NK-92 treated with Interleukin-12 subunit alpha and Interleukin-12 subunit beta, amount 100 ng/mL, for 24 hours (cell line): Measurements from ENCODE around the gene SERPINF2.
"Not testable (repeated sequence)": the region's sequence is repeated elsewhere in the genome, so short reads cannot be mapped to it uniquely, and the experiment has no call there.

ENCODE experiments used
- DNase-seq: peaks from one replicate; lab custom pipeline; 2025; lab: John Stamatoyannopoulos, UW

The SERPINF2 gene

DNA sequence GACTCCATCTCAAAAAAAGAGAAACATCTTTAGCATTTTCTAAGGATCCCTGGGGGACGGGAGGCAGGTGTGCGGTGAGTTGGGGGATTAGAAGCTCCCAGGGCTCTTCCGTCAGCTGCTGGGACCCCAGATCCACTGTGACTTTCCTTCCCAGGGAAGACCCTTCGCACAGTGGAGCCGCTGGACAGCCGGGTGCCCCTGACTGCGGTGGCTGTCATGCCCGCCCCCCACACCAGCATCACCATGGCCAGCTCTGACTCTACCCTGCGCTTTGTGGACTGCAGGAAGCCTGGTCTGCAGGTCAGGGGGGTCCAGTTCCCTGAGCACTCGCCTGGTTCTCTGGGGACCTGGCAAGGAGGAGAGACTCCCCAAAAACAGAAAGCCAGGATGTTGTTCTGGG lies 7.3 kb upstream of the SERPINF2 start:
- DNase-seq: no peak

DNA sequence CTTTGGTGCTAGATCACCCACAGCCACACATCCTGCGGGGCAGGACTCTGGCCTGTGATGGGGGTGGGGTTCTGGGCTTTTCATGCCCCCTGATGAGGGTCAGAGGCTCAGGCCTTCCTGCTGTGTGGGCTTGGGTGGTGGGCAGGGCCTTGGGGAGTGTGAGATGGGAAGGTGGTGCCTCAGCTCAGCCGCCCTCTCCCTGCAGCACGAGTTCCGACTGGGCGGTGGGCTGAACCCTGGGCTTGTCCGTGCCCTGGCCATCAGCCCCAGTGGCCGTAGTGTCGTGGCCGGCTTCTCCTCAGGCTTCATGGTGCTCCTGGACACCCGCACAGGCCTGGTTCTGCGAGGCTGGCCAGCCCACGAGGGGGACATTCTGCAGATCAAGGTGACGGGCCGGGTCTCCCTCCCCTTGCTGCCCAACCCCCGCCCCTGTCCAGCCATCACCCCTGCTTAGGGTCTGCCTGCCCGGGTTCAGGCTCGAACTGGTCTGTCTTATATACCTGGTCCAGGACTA lies 6.8 kb upstream of the SERPINF2 start:
- DNase-seq: no peak

DNA sequence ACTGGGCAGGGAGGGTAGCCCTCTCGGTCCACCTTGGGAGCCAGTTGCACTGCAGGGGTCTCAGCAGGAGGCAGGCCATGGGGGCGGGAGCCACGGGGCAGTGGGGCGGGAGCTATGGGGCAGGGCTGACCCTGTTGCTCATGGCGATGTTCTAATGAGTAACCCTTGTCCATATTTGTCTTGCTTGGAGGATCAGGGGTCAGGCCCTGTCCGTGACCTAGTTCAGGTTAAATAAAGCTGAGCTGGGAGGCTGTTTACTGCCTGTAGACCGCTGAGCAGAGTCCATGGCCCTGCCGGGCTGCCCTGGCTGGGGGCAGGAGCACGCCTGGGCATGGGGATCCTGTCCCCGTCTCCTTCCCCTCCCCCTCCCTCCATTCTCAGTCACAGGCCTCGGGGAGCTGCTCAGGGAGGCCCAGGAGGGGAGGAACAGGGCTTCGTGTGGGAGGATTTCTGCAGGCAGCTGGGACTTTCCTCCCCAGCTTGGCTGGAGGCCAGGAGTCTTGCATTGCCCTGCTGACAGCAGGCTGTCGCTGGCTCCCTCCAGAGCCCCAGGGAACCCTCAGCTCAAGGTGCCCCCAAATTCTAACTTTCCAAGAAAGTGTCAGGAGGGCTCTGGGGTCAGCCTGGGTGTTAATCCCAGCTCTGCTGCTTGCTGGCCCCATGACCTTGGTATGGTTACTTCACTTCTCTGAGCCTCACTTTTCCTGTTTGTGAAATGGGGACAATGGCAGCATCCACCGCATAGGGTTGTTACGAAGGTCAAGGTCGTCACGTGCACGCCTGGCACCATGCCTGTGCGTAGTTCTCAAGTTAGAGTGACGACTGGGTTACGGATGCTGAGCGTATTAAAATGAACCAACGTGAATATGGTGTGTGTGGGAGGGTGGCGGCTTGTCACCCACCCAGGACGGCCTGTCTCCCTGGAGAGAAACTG lies 6.1 kb upstream of the SERPINF2 start:
- no peak for DNase-seq

DNA sequence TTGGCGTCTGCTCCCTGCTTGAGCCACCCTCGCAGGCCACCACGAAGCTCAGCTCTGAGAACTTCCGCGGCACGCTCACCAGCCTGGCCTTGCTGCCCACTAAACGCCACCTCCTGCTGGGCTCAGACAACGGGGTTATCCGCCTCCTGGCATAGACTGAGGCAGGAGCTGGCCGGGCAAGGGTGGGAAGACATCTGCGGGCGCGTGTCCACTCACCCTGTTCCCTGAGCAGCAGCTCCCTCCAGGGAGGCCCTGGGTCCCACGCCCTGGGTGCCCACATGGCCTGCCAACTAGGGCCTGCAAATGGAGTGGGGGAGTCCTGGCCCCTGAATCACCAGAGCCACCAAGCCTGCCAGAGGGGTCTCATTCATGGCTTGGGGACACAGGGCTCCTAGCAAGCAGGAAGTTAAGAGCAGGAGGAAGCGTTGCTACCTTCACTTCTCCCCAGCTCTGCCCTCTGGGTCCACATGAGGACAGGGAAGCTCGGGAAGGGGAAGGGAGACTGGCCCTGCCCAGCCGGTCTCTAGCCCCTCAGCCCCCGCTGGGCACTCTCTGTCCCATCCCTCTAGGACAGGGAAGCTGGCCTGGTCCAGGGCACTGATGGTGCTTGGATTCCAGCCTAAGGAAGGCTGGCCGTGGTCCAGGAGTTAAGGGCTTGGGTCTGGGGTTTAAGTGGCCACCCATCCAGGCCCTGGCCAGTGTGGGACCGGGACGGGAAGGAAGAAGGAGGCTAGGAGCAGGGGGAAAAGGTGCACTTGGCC lies 5.0 kb upstream of the SERPINF2 start:
- no peak for DNase-seq

DNA sequence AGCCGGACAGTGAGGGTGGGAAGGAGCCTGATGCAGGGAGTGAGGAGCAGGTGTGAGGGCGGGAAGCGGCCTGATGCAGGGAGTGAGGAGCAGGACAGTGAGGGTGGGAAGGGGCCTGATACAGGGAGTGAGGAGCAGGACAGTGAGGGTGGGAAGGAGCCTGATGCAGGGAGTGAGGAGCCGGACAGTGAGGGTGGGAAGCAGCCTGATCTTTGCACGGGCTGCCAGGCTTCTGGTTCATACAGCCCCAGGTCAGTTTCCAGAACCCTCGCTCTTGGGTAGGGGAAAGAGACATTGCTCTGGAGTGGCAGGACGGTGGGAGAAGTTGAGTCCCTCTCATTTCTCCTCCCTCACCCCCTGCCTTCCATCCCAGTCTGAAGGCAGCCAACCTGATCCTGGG lies 772 bp upstream of the SERPINF2 start:
- not testable (repeated sequence) for DNase-seq

DNA sequence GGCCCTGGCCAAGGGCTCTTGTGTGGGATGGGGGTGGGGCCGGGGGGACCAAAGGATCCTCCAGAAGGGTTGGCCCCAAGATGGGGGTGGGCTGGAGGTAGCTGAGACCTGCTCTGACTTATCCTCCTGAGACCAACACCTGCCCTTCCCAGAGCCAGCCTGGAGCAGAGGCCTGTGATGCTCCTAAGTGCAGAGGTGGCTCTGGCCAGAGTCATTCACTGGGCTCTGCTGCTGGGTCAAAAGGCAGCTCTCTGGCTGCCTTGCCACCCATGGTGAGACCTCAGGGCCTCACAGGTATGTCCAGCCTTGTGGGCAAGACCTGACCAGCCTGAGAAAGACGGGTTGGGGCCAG lies 393 bp downstream of the SERPINF2 start:
- DNase-seq: no peak

DNA sequence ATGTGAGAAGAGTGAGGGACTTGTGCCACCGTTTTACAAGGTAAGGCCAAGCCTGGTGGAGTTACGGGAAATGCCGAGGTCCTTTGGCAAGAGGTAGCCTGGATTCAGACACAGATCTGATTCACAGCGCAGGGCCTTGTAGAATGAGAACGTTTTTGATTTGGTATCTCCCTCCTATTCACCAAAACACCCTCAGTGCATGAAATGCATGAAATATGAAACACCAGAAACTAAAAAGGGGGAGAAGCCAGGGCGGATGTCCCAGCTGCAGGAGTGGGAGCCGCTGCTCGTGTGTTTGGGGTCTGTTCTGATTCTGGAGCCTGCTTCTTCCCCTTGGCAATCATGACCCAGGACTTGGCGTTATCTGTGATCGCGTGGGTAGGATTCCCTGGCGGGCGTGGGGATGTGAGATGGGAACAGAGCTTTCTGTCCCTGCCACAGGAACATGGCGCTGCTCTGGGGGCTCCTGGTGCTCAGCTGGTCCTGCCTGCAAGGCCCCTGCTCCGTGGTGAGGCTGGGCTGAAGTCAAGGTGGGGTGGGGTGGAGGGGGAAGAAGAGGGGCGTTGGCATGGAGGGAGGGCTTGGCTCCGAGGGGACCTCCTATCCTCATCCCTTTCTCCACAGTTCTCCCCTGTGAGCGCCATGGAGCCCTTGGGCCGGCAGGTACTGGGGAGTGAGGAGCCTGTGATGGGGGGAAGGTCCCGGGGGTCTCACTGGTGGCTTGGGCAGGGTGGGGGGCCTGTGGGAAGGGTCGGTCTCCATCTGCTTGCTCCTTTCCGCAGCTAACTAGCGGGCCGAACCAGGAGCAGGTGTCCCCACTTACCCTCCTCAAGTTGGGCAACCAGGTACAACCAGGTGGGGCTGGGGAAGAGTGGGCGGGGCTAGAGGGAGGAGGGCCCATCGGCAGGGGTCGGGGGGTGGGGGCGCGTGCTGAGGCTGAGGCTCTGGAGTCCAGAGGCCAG lies 2.2 kb downstream of the SERPINF2 start:
- no peak for DNase-seq

DNA sequence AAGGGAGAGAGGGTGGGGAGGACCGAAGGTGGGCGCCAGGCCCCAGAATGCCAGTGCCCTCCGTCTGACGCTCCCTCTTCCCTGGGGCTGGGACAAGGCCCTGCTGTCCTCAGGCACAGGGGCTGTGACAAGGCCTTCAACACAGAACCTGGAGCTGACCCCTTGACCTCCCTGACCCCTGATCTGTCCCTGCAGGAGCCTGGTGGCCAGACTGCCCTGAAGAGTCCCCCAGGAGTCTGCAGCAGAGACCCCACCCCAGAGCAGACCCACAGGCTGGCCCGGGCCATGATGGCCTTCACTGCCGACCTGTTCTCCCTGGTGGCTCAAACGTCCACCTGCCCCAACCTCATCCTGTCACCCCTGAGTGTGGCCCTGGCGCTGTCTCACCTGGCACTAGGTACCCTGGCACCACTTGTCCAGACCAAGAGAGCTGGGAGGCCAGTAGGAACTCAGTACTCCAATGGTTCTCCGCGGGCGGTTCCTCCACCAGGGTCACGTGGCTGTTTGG lies 2.9 kb downstream of the SERPINF2 start:
- DNase-seq: no peak

DNA sequence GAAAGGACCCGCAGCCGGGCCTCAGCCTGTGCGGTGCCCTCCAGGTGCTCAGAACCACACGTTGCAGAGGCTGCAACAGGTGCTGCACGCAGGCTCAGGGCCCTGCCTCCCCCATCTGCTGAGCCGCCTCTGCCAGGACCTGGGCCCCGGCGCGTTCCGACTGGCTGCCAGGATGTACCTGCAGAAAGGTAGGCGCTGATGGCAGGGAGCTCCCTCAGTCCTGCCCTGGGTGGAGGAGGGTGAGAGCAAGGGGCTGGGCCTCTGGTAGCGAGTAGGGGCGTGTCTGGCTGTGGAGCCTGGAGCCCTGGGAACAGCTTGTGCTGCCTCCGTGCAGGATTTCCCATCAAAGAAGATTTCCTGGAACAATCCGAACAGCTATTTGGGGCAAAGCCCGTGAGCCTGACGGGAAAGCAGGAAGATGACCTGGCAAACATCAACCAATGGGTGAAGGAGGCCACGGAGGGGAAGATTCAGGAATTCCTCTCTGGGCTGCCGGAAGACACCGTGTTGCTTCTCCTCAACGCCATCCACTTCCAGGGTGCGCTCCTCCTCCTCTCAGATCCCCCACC lies 4.4 kb downstream of the SERPINF2 start:
- DNase-seq: no peak

DNA sequence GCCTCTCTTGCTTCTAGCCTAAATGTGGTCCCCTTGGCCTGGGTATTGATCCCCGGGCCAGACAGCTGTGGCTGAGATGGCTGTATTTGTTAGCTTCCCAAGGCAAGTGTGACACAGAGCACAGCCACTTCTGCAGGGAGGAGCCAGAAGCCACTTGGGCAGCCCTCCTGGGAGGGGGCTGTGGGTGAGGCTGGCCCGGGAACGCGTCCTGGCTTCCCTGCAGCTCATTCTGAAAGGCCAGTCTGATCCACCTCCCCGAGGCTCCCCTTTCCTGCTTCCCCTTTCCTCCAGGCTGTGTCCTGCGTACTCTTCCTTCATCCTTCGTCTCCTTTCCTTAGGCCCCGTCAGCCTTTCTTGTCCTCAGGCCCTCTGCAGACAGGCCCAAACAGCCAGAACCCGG lies 8.0 kb downstream of the SERPINF2 start:
- no peak for DNase-seq

DNA sequence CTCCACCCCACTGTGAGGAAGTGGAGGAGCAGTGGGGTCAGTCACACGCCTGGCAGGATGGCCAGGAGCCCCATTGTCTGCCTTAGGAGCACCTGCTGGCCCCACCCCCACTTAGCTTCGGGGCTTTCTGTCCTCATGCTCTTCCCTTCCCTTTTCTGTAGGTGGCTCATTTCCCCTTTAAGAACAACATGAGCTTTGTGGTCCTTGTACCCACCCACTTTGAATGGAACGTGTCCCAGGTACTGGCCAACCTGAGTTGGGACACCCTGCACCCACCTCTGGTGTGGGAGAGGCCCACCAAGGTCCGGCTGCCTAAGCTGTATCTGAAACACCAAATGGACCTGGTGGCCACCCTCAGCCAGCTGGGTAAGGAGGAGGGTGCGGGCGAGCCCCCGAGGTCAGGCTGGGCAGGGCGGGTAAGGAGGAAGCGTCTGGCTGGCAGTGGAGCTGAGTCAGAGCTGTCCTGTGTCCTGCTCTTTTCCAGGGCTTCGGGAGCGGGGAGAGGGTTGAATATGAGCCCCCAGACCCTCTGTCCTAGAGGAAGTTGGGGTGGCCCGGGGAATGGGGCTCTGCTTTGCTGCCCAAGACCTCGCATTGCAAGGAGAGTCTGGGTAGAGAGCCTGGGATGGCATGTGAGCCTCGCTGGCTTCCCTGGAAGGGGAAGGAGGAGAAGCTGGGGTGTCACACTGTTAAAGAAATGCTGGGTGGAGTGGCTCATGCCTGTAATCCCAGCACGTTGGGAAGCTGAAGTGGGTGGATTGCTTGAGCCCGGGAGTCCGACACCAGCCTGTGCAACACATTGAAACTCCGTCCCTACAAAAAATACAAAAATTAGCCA lies 10.0 kb downstream of the SERPINF2 start:
- DNase-seq: no peak

DNA sequence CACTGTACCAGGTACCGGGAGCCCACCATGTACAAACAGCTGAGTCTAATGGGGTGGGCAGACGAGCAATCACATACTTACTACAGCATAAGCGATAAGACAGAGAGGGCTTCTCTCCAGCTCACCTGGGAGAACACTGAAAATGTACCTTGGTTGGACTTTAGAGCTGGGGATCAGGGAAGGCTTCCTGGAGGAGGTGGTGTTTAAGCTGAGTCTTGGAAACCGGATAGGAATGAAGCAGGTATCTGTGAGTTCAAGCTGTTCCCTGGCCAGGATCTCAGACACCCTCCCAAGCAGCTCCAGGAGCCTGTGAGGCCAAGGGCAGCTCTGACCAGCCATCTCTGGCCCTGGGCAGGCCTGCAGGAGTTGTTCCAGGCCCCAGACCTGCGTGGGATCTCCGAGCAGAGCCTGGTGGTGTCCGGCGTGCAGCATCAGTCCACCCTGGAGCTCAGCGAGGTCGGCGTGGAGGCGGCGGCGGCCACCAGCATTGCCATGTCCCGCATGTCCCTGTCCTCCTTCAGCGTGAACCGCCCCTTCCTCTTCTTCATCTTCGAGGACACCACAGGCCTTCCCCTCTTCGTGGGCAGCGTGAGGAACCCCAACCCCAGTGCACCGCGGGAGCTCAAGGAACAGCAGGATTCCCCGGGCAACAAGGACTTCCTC lies 11.2 kb downstream of the SERPINF2 start:
- DNase-seq: no peak

DNA sequence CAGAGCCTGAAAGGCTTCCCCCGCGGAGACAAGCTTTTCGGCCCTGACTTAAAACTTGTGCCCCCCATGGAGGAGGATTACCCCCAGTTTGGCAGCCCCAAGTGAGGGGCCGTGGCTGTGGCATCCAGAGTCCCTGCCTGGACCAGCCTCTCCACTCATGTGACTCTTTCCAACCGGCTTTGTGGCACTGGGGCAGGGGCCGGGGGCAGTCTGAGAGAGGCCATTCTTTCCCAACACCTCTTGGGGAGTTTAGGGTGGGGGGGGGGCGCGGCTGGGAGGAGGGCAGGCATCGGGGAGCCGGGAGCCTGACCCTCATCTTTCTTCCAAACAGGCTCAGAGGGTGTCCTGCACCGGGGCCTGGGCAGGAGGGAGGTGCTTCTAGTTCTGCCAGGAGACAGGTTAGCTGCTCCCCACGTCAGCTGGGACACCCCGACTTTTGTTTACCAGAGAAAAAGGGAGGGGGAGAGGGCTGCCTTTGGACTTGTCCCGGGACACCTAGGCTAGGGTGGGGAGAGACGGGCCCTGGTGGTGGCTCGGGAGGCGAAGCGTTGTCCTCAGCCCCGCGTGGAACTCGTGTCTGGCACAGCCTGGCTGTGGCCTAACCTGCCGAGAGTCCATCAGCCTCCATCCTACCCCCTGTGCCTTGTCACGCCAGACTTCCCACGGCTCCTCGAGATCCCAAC lies 11.9 kb downstream of the SERPINF2 start:
- no peak for DNase-seq

DNA sequence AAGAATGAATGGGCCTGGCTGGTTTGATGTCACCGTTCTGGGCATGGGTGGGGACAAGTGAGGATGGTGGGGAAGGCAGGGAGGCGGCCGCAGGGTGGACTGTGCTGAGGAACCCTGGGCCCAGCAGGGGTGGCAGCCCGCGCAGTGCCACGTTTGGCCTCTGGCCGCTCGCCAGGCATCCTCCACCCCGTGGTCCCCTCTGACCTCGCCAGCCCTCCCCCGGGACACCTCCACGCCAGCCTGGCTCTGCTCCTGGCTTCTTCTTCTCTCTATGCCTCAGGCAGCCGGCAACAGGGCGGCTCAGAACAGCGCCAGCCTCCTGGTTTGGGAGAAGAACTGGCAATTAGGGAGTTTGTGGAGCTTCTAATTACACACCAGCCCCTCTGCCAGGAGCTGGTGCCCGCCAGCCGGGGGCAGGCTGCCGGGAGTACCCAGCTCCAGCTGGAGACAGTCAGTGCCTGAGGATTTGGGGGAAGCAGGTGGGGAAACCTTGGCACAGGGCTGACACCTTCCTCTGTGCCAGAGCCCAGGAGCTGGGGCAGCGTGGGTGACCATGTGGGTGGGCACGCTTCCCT lies 12.7 kb downstream of the SERPINF2 start:
- no peak for DNase-seq

DNA sequence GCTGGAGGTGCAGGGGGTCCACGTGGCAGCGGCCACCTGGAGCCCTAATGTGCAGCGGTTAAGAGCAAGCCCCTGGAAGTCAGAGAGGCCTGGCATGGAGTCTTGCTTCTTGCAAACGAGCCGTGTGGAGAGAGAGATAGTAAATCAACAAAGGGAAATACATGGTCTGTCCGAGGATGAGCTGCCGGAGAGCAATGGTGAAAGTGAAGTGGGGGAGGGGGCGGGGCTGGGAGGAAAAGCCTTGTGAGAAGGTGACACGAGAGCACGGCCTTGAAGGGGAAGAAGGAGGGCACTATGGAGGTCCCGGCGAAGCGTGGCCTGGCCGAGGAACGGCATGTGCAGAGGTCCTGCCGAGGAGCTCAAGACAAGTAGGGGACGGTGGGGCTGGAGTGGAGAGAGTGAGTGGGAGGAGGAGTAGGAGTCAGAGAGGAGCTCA lies 13.2 kb downstream of the SERPINF2 start:
- DNase-seq: no peak

DNA sequence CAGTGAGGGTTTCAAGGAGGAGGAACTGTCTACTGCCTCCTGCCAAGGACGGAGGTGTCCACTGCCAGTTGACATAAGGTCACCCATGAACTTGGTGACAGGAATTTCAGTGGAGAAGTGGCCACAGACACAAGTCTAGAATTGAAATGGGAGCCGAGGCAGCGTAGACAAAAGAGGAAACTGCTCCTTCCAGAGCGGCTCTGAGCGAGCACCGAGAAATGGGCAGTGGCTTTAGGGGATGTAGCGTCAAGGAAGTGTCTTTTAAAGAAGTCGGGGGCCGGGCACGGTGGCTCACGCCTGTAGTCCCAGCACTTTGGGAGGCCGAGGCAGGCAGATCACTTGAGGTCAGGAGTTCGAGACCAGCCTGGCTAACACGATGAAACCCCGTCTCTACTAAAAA lies 16.1 kb downstream of the SERPINF2 start:
- no peak for DNase-seq

DNA sequence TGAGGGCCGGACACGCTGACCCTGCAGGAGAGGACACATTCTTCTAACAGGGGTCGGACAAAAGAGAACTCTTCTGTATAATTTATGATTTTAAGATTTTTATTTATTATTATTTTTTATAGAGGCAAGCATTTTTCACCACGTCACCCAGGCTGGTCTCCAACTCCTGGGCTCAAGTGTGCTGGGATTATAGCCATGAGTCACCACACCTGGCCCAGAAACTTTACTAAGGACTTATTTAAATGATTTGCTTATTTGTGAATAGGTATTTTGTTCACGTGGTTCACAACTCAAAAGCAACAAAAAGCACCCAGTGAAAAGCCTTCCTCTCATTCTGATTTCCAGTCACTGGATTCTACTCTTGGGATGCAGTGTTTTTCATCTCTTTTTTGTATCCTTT lies 16.9 kb downstream of the SERPINF2 start:
- no peak for DNase-seq

DNA sequence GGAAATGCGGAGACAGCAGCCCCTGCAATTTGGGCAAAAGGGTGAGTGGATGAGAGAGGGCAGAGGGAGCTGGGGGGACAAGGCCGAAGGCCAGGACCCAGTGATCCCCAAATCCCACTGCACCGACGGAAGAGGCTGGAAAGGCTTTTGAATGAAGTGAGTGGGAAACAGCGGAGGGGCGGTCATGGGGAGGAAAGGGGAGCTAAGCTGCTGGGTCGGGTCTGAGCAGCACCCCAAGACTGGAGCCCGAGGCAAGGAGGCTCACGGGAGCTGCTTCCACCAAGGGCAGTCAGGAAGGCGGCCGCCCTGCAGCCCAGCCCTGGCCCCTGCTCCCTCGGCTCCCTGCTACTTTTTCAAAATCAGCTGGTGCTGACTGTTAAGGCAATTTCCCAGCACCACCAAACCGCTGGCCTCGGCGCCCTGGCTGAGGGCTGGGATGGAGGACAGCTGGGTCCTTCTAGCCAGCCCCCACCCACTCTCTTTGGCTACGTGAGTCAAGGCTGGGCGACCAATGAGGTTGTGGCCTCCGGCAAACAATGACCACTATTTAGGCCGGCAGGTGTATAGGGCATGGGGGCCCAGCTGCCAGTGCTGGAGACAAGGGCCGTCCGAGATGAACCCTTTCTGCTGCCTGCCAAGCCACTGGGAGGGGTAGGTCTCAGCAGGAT lies 19.7 kb downstream of the SERPINF2 start:
- DNase-seq: no peak
